Neural progenitor cell (in vitro differentiated cells): ENCODE measurements around the gene SUPT3H. TPM values are rescaled to one million over a fixed set of nuclear protein-coding genes. Genes with fewer than 3 reads are reported as not detected.
A peak's percentile ranks its signal among the peaks of the same experiment; 100 is the strongest.
"Not testable (repeated sequence)": the region's sequence is repeated elsewhere in the genome, so short reads cannot be mapped to it uniquely, and the experiment has no call there.

ENCODE experiments used
- DNase-seq: peaks from one replicate; pipeline ENCODE4 v3.0.0-alpha.2; 2016; ENCODE audit warnings: low spot score
- H2AFZ ChIP-seq: fragments of 200-600 bp; sonication (generic); replicated peaks from 2 replicates; pipeline ENCODE4 v1.6.1; 2016; ENCODE audit warnings: antibody characterized with exemption
- H3F3A ChIP-seq: fragments of 200-600 bp; sonication (generic); 2 replicates; pipeline ENCODE4 v1.6.1; 2016; ENCODE audit warnings: antibody characterized with exemption, low read depth
- H3K27ac ChIP-seq: fragments of 200-600 bp; sonication (generic); 2 replicates; pipeline ENCODE4 v1.5.1; 2016; ENCODE audit warnings: mild to moderate bottlenecking
- H3K27me3 ChIP-seq: fragments of 200-600 bp; sonication (generic); 2 replicates; pipeline ENCODE4 v1.6.1; 2016; ENCODE audit warnings: mild to moderate bottlenecking, moderate library complexity
- H3K36me3 ChIP-seq: fragments of 200-600 bp; sonication (generic); 2 replicates; pipeline ENCODE4 v1.5.1; 2016
- H3K4me1 ChIP-seq: fragments of 200-600 bp; sonication (generic); 2 replicates; pipeline ENCODE4 v1.6.1; 2016; ENCODE audit warnings: mixed run types
- H3K4me2 ChIP-seq: fragments of 200-600 bp; sonication (generic); 2 replicates; pipeline ENCODE4 v1.6.1; 2016
- H3K4me3 ChIP-seq: fragments of 200-600 bp; sonication (generic); 2 replicates; pipeline ENCODE4 v1.5.1; 2016
- H3K79me2 ChIP-seq: fragments of 200-600 bp; sonication (generic); 2 replicates; pipeline ENCODE4 v1.6.1; 2016; ENCODE audit warnings: low read depth
- H3K9ac ChIP-seq: fragments of 200-600 bp; sonication (generic); 2 replicates; pipeline ENCODE4 v1.6.1; 2016
- H3K9me3 ChIP-seq: fragments of 200-600 bp; sonication (generic); 2 replicates; pipeline ENCODE4 v1.5.1; 2016; ENCODE audit warnings: low read depth
- H4K20me1 ChIP-seq: fragments of 200-600 bp; sonication (generic); 2 replicates; pipeline ENCODE4 v1.6.1; 2016; ENCODE audit warnings: low read depth
- H3K27ac Mint-ChIP-seq: 3 replicates; pipeline ENCODE4 v1.8.0; 2021; ENCODE audit warnings: mixed read lengths
- H3K27me3 Mint-ChIP-seq: 2 replicates; pipeline ENCODE4 v1.8.0; 2022; ENCODE audit warnings: low read depth, mild to moderate bottlenecking, inconsistent platforms, moderate library complexity, mixed read lengths; ENCODE audit not compliant: insufficient read depth
- H3K36me3 Mint-ChIP-seq: 3 replicates; pipeline ENCODE4 v1.8.0; 2021; ENCODE audit warnings: mixed read lengths
- H3K4me1 Mint-ChIP-seq: 3 replicates; pipeline ENCODE4 v1.8.0; 2021; ENCODE audit warnings: mixed read lengths
- H3K4me3 Mint-ChIP-seq: 3 replicates; pipeline ENCODE4 v1.8.0; 2021; ENCODE audit warnings: mild to moderate bottlenecking, moderate library complexity, mixed read lengths
- H3K9me3 Mint-ChIP-seq: 3 replicates; pipeline ENCODE4 v1.8.0; 2020; ENCODE audit warnings: mixed read lengths
- CTCF ChIP-seq: fragments of 200-600 bp; sonication (generic); IDR thresholded peaks from 2 replicates; pipeline ENCODE4 v1.5.1; 2017; ENCODE audit warnings: antibody characterized with exemption, mild to moderate bottlenecking
- EZH2 ChIP-seq: fragments of 200-600 bp; sonication (generic); IDR thresholded peaks from 2 replicates; pipeline ENCODE4 v1.6.1; 2017; ENCODE audit warnings: antibody characterized with exemption, mild to moderate bottlenecking, moderate library complexity
- EZH2phosphoT487 ChIP-seq: fragments of 200-600 bp; sonication (generic); IDR thresholded peaks from 2 replicates; pipeline ENCODE4 v1.6.1; 2017; ENCODE audit warnings: antibody characterized with exemption
- total RNA-seq: library from RNA; depleted of rRNA; stranded (reverse); fragments of >200 nt; gene quantifications from 2 replicates; pipeline ENCODE4 v1.2.3, GENCODE V29; 2015; ENCODE audit warnings: low replicate concordance

SUPT3H gene
- total RNA-seq, 1 donor from 2014 or later = 16.3 TPM

DNA sequence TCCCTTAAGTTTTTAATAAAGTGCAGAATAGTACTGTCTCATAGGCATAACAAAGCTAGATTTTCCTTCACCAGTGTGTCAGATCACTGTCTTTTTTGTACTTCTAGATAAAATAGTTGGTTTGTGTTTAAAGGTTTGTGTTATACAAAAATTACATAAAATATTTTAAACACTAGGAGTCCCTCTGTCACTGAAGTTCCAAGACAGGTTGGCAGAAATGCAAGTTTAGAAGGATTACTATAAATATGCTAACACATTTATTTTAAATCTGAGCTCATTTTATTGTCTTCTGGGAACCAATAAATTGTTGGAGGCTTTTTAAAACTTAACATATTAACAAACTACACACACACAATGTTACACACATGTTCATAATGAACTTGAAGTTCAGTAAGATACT is 80.4 kb downstream of the SUPT3H start:
- Mint-ChIP-seq H3K36me3 (no peaks in the 10 kb centered on the region), H3K4me3 (no peak overlapping the region), H3K27me3 (no peaks in the 10 kb centered on the region), H3K4me1 (no peaks in the 10 kb centered on the region), H3K27ac (no peak overlapping the region), H3K9me3 (peaks cover 29% of the 10 kb centered on the region)
- Histone ChIP-seq H3K9ac (no peak overlapping the region), H2AFZ (no peak overlapping the region), H3K79me2 (no peaks in the 10 kb centered on the region), H3K27ac (no peak overlapping the region), H3K27me3 (no peaks in the 10 kb centered on the region), H3K9me3 (no peaks in the 10 kb centered on the region), H3K4me2 (no peak overlapping the region), H3K36me3 (no peaks in the 10 kb centered on the region), H3K4me3 (no peak overlapping the region), H3K4me1 (peaks cover 7% of the 10 kb centered on the region), H3F3A (no peaks in the 10 kb centered on the region), H4K20me1 (no peaks in the 10 kb centered on the region)
- TF ChIP-seq EZH2 (no peak), CTCF (no peak), EZH2phosphoT487 (no peak)
- no peak for DNase-seq

- H3K27me3 ChIP-seq, H3K27ac Mint-ChIP-seq, H3K9me3 ChIP-seq, H3K4me3 Mint-ChIP-seq, H3K36me3 Mint-ChIP-seq, H3K4me1 ChIP-seq, H2AFZ ChIP-seq, H4K20me1 ChIP-seq, H3K79me2 ChIP-seq, H3K4me3 ChIP-seq, H3F3A ChIP-seq, H3K36me3 ChIP-seq, H3K4me2 ChIP-seq, H3K27me3 Mint-ChIP-seq, H3K4me1 Mint-ChIP-seq, H3K9ac ChIP-seq: not testable (repeated sequence)
- H3K27ac ChIP-seq = peak overlapping the region; percentile 49
- H3K9me3 Mint-ChIP-seq = peaks cover 39% of the 10 kb centered on the region
- DNase-seq = peak; percentile 3
Observed at GRCh38 chr6:45294065-45294701, 83.6 kb downstream of the SUPT3H start.

DNA sequence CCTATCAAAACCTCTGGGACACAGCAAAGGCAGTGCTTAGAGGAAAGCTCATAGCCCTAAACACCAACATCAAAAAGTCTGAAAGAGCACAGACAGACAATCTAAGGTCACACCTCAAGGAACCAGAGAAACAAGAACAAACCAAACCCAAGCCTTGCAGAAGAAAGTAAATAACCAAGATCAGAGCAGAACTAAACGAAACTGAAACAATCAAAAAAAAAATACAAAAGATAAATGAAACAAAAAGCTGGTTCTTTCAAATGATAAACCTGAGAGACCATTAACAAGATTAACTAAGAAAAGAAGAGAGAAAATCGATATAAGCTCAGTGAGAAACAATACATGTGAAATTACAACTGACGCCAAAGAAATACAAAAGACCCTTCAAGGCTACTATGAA is 84.4 kb downstream of the SUPT3H start:
- H3K27ac ChIP-seq = no peak overlapping the region
- Mint-ChIP-seq H3K27me3 (no peaks in the 10 kb centered on the region), H3K9me3 (peaks cover 39% of the 10 kb centered on the region), H3K4me1 (no peaks in the 10 kb centered on the region), H3K27ac (no peak overlapping the region), H3K4me3 (no peak overlapping the region), H3K36me3 (peaks cover 4% of the 10 kb centered on the region)
- H3K4me2 ChIP-seq = no peak overlapping the region
- no peak overlapping the region for H2AFZ ChIP-seq
- no peaks in the 10 kb centered on the region for H4K20me1 ChIP-seq
- no peaks in the 10 kb centered on the region for H3K36me3 ChIP-seq
- H3K79me2 ChIP-seq = no peaks in the 10 kb centered on the region
- no peak for DNase-seq
- no peak overlapping the region for H3K4me3 ChIP-seq
- no peaks in the 10 kb centered on the region for H3K27me3 ChIP-seq
- no peaks in the 10 kb centered on the region for H3K9me3 ChIP-seq
- no peaks in the 10 kb centered on the region for H3F3A ChIP-seq
- no peak for TF ChIP-seq CTCF
- no peak for TF ChIP-seq EZH2
- no peak for TF ChIP-seq EZH2phosphoT487
- no peak overlapping the region for H3K9ac ChIP-seq
- no peaks in the 10 kb centered on the region for H3K4me1 ChIP-seq

- no peak overlapping the region for H3K27ac ChIP-seq
- no peaks in the 10 kb centered on the region for H3K4me1 ChIP-seq
- no peak for TF ChIP-seq EZH2phosphoT487
- TF ChIP-seq EZH2 = no peak
- TF ChIP-seq CTCF = no peak
- H3K4me2 ChIP-seq = no peak overlapping the region
- Mint-ChIP-seq H3K27ac (no peak overlapping the region), H3K4me3 (no peak overlapping the region), H3K27me3 (no peaks in the 10 kb centered on the region), H3K36me3 (peaks cover 4% of the 10 kb centered on the region), H3K9me3 (peaks cover 36% of the 10 kb centered on the region), H3K4me1 (no peaks in the 10 kb centered on the region)
- no peak for DNase-seq
- no peaks in the 10 kb centered on the region for H3K27me3 ChIP-seq
- H4K20me1 ChIP-seq = no peaks in the 10 kb centered on the region
- H3K9me3 ChIP-seq = no peaks in the 10 kb centered on the region
- H3F3A ChIP-seq = no peaks in the 10 kb centered on the region
- no peaks in the 10 kb centered on the region for H3K36me3 ChIP-seq
- H3K9ac ChIP-seq = no peak overlapping the region
- no peak overlapping the region for H2AFZ ChIP-seq
- H3K79me2 ChIP-seq = no peaks in the 10 kb centered on the region
- H3K4me3 ChIP-seq = no peak overlapping the region
Observed at GRCh38 chr6:45289751-45290514, 87.8 kb downstream of the SUPT3H start.

DNA sequence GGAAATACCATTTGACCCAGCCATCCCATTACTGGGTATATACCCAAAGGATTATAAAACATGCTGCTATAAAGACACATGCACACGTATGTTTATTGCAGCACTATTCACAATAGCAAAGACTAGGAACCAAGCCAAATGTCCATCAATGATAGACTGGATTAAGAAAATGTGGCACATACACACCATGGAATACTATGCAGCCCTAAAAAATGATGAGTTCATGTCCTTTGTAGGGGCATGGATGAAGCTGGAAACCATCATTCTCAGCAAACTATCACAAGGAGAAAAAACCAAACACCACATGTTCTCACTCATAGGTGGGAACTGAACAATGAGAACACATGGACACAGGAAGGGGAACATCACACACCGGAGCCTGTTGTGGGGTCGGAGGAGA is 91.0 kb downstream of the SUPT3H start:
- not testable (repeated sequence) for H3K79me2 ChIP-seq, DNase-seq, H4K20me1 ChIP-seq, H3K27me3 ChIP-seq, H3K9me3 ChIP-seq, H3K27ac ChIP-seq, H3K9ac ChIP-seq, H3K4me1 ChIP-seq, H3K36me3 Mint-ChIP-seq, H3K36me3 ChIP-seq, H3K4me1 Mint-ChIP-seq, H2AFZ ChIP-seq, H3K4me2 ChIP-seq, H3K4me3 ChIP-seq, H3K27ac Mint-ChIP-seq, H3K27me3 Mint-ChIP-seq, H3K4me3 Mint-ChIP-seq, H3F3A ChIP-seq
- H3K9me3 Mint-ChIP-seq = peaks cover 24% of the 10 kb centered on the region
